A673 (cell line): Measurements from ENCODE around the gene UQCRFS1.

Source experiments
- CTCF ChIP-seq: fragments of 300-800, 200-600 bp; sonication (generic); conservative IDR thresholded peaks from 2 replicates; pipeline ENCODE4 v1.5.1; 2017; ENCODE audit warnings: low read depth, mild to moderate bottlenecking, antibody characterized with exemption, low read length, moderate library complexity, mixed read lengths
- EZH2 ChIP-seq: fragments of 200-600 bp; sonication (generic); IDR thresholded peaks from 2 replicates; pipeline ENCODE4 v1.6.1; 2017; ENCODE audit warnings: borderline replicate concordance, low read depth, mild to moderate bottlenecking, mixed read lengths, antibody characterized with exemption, low read length; ENCODE audit not compliant: poor library complexity, severe bottlenecking

GRCh38 chr19:29245215-29245614, 32.3 kb upstream of the UQCRFS1 start:
- TF ChIP-seq EZH2 (no peak), CTCF (no peak)
